ENCODE data around the gene COLGALT1.

DNA sequence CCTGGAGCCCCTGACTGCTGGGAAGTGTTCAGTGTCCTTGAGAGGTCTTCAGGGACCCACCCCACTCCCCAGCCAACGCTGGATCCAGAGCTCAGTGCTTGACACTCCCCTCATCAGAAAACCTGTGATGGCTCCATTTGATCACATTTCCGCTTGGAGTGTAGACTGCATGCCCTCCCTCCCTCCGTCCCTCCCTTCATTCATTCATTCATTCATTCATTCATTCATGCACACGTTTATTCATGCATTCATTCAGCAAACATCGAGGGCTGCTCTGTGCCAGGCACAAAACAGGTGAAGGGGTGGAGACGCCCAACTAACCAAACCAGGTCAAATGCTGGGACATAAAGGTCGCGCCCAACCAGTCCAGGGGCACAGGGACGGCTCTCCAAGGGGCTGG is 30.3 kb upstream of the COLGALT1 start:
- TF ChIP-seq POLR2AphosphoS5 (IDR thresholded peaks at IDR 0.05; ENCODE audit: low read depth, low read length) (no peak), ELF1 (IDR thresholded peaks at IDR 0.05; ENCODE audit: borderline replicate concordance, low read depth) (no peak)
- TF ChIP-seq, protein P1, sequence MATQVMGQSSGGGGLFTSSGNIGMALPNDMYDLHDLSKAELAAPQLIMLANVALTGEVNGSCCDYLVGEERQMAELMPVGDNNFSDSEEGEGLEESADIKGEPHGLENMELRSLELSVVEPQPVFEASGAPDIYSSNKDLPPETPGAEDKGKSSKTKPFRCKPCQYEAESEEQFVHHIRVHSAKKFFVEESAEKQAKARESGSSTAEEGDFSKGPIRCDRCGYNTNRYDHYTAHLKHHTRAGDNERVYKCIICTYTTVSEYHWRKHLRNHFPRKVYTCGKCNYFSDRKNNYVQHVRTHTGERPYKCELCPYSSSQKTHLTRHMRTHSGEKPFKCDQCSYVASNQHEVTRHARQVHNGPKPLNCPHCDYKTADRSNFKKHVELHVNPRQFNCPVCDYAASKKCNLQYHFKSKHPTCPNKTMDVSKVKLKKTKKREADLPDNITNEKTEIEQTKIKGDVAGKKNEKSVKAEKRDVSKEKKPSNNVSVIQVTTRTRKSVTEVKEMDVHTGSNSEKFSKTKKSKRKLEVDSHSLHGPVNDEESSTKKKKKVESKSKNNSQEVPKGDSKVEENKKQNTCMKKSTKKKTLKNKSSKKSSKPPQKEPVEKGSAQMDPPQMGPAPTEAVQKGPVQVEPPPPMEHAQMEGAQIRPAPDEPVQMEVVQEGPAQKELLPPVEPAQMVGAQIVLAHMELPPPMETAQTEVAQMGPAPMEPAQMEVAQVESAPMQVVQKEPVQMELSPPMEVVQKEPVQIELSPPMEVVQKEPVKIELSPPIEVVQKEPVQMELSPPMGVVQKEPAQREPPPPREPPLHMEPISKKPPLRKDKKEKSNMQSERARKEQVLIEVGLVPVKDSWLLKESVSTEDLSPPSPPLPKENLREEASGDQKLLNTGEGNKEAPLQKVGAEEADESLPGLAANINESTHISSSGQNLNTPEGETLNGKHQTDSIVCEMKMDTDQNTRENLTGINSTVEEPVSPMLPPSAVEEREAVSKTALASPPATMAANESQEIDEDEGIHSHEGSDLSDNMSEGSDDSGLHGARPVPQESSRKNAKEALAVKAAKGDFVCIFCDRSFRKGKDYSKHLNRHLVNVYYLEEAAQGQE (IDR thresholded peaks at IDR 0.05; ENCODE audit: low read depth): no peak
- TF ChIP-seq, protein P2, sequence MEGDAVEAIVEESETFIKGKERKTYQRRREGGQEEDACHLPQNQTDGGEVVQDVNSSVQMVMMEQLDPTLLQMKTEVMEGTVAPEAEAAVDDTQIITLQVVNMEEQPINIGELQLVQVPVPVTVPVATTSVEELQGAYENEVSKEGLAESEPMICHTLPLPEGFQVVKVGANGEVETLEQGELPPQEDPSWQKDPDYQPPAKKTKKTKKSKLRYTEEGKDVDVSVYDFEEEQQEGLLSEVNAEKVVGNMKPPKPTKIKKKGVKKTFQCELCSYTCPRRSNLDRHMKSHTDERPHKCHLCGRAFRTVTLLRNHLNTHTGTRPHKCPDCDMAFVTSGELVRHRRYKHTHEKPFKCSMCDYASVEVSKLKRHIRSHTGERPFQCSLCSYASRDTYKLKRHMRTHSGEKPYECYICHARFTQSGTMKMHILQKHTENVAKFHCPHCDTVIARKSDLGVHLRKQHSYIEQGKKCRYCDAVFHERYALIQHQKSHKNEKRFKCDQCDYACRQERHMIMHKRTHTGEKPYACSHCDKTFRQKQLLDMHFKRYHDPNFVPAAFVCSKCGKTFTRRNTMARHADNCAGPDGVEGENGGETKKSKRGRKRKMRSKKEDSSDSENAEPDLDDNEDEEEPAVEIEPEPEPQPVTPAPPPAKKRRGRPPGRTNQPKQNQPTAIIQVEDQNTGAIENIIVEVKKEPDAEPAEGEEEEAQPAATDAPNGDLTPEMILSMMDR (IDR thresholded peaks at IDR 0.05 in 2 of 3, conservative IDR thresholded peaks at IDR 0.05 in 1 of 3; ENCODE audit: borderline replicate concordance in 1 of 3, insufficient read depth in 1 of 3, low read depth in 2 of 3, low read length in 2 of 3): no peak
- TF ChIP-seq, protein P3, sequence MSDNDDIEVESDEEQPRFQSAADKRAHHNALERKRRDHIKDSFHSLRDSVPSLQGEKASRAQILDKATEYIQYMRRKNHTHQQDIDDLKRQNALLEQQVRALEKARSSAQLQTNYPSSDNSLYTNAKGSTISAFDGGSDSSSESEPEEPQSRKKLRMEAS (IDR thresholded peaks at IDR 0.05): no peak

All from HCT116 (cell line).